B cell (primary cell): ENCODE results near the gene ADGRE1. TPM values are rescaled to one million over a fixed set of nuclear protein-coding genes. Genes with fewer than 3 reads are reported as not detected.

Experiments
- ATAC-seq: fragments of 200-7000 bp; cut with Tn5 transposase; one replicate; pipeline ENCODE4 v1.10.0; 2021; ENCODE audit warnings: low read depth, mild to moderate bottlenecking, moderate number of reproducible peaks, moderate library complexity
- CTCF ChIA-PET: fragments of 350-600 bp; sonication (Branson Sonifier 250); formaldehyde crosslinking; loops from one replicate; lab custom pipeline; 2021; ENCODE audit warnings: antibody characterized with exemption, inconsistent platforms; lab: Charles Lee
- POLR2A ChIA-PET: fragments of 350-600 bp; sonication (Branson Sonifier 250); formaldehyde crosslinking; loops from one replicate; lab custom pipeline; 2021; ENCODE audit warnings: antibody characterized with exemption; lab: Charles Lee
- DNase-seq: peaks from one replicate; pipeline ENCODE4 v3.0.0; 2013
- H2AFZ ChIP-seq: 2 replicates; pipeline ENCODE4 v1.6.1; 2012; ENCODE audit warnings: mild to moderate bottlenecking, low read depth, low read length; ENCODE audit not compliant: insufficient read depth, poor library complexity, severe bottlenecking
- H3K27ac ChIP-seq, 2 donors: 1 replicate in 1 of 2; 2 replicates in 1 of 2; pipeline ENCODE4 v1.5.1; 2012 to 2013; ENCODE audit warnings: low read length in 2 of 2, mild to moderate bottlenecking in 2 of 2, moderate library complexity in 1 of 2
- H3K27me3 ChIP-seq, 4 experiments: fragments of 200-600 bp in 1 of 4; sonication (generic) in 1 of 4; replicated peaks in 1 of 4; 1 replicate in 2 of 4; 2 replicates in 2 of 4; pipeline versions ENCODE4 v1.6.1 to v1.7.0; 2013 to 2016; ENCODE audit warnings: low read length in 3 of 4, mild to moderate bottlenecking in 2 of 4, mixed read lengths in 1 of 4, moderate library complexity in 1 of 4; ENCODE audit not compliant: insufficient read depth in 4 of 4, control insufficient read depth in 3 of 4; ENCODE audit errors: control extremely low read depth in 1 of 4
- H3K36me3 ChIP-seq, 2 experiments: replicated peaks in 1 of 2; 1 replicate in 1 of 2; 2 replicates in 1 of 2; pipeline versions ENCODE4 v1.6.1 to v1.7.1; 2013; ENCODE audit warnings: low read length in 1 of 2; ENCODE audit not compliant: insufficient read depth in 2 of 2, control insufficient read depth in 1 of 2; ENCODE audit errors: control extremely low read depth in 1 of 2, extremely low read depth in 1 of 2
- H3K4me1 ChIP-seq, 2 donors: fragments of 200-600 bp in 1 of 2; sonication (generic) in 1 of 2; 1 replicate in 1 of 2; 2 replicates in 1 of 2; pipeline versions ENCODE4 v1.5.1 to v1.6.1; 2013 to 2017; ENCODE audit warnings: low read length in 2 of 2; ENCODE audit not compliant: control insufficient read depth in 2 of 2, insufficient read depth in 2 of 2
- H3K4me2 ChIP-seq: replicated peaks from 2 replicates; pipeline ENCODE3; 2012; ENCODE audit warnings: mild to moderate bottlenecking, low read depth, low read length; ENCODE audit not compliant: poor library complexity, severe bottlenecking
- H3K4me3 ChIP-seq, 5 experiments: fragments of 200-600 bp in 1 of 5; sonication (generic) in 1 of 5; 1 replicate in 3 of 5; 2 replicates in 2 of 5; pipeline versions ENCODE4 v1.5.1 to v1.7.0; 2011 to 2016; ENCODE audit warnings: low read length in 4 of 5, mild to moderate bottlenecking in 4 of 5, low read depth in 2 of 5, control low read depth in 1 of 5, moderate library complexity in 1 of 5; ENCODE audit not compliant: insufficient read depth in 1 of 5; ENCODE audit errors: control extremely low read depth in 1 of 5, extremely low read depth in 1 of 5
- H3K79me2 ChIP-seq: fragments of 200-600 bp; sonication (generic); one replicate; pipeline ENCODE4 v1.6.0; 2016; ENCODE audit warnings: low read length; ENCODE audit not compliant: control insufficient read depth, insufficient read depth
- H3K9ac ChIP-seq: fragments of 200-600 bp; sonication (generic); 2 replicates; pipeline ENCODE4 v1.6.1; 2017; ENCODE audit warnings: mild to moderate bottlenecking, low read length, moderate library complexity
- H3K9me3 ChIP-seq, 3 donors: one replicate each; pipeline versions ENCODE4 v1.6.1 to v1.7.1; 2013; ENCODE audit warnings: low read length in 2 of 3; ENCODE audit not compliant: control insufficient read depth in 2 of 3, insufficient read depth in 1 of 3; ENCODE audit errors: control extremely low read depth in 1 of 3
- H4K20me1 ChIP-seq: 2 replicates; pipeline ENCODE4 v1.6.0; 2012; ENCODE audit warnings: mild to moderate bottlenecking, low read length; ENCODE audit not compliant: insufficient read depth, control insufficient read depth, poor library complexity, severe bottlenecking
- H3K27ac Mint-ChIP-seq: one replicate; pipeline ENCODE4 v1.8.0; 2021; ENCODE audit warnings: mixed read lengths
- H3K27me3 Mint-ChIP-seq: one replicate; pipeline ENCODE4 v1.8.0; 2021; ENCODE audit warnings: mixed read lengths
- H3K4me1 Mint-ChIP-seq: one replicate; pipeline ENCODE4 v1.8.0; 2021; ENCODE audit warnings: mixed read lengths
- H3K4me3 Mint-ChIP-seq: one replicate; pipeline ENCODE4 v1.8.0; 2021; ENCODE audit warnings: mixed read lengths
- H3K9me3 Mint-ChIP-seq: one replicate; pipeline ENCODE4 v1.8.0; 2022; ENCODE audit warnings: mixed read lengths; ENCODE audit not compliant: insufficient read depth
- CTCF ChIP-seq: fragments of 200-600 bp; IDR thresholded peaks from one replicate; pipeline ENCODE4 v1.8.0; 2022; ENCODE audit warnings: antibody characterized with exemption, mild to moderate bottlenecking
- EZH2 ChIP-seq: IDR thresholded peaks from 2 replicates; pipeline ENCODE4 v1.6.1; 2012; ENCODE audit warnings: borderline replicate concordance, low read depth, mild to moderate bottlenecking, moderate library complexity, low read length; ENCODE audit not compliant: insufficient read depth, poor library complexity, severe bottlenecking
- WGBS: methylation state at CpG from one replicate; pipeline ENCODE4 v1.1.5; 2013; ENCODE audit warnings: missing lambda C conversion rate; ENCODE audit not compliant: insufficient coverage; 5-methylcytosine and 5-hydroxymethylcytosine counted together
- intact Hi-C: fragments of 100-400 bp; cut with micrococcal nuclease; formaldehyde crosslinking; loops from one replicate; pipeline ENCODE4 v1.10.0; 2022
- polyA plus RNA-seq: library from polyadenylated mRNA; depleted of rRNA; stranded (reverse); fragments of >200 nt; gene quantifications from 2 replicates; pipeline ENCODE4 v1.2.3, GENCODE V29; 2012
- total RNA-seq, 2 donors: library from RNA; stranded (reverse); fragments of 120-200 nt in 1 of 2; gene quantifications; 1 replicate in 1 of 2; 2 replicates in 1 of 2; pipeline versions ENCODE4 v1.2.3 to v1.2.4, GENCODE V29; 2013 to 2022

The ADGRE1 gene
- total and polyA plus RNA-seq, 2 donors (not counting 1 experiment from before 2014, with no cell fraction given): 0.21 TPM; not detected in 1

GRCh38 chr19:6876748-6877147 lies 10.6 kb upstream of the ADGRE1 start:
- ChIA-PET CTCF (interaction anchor here (0.8 kb wide), 1 partner anchor 13 kb away, joined by 3 read pairs; no protein-coding TSS in a partner anchor), POLR2A (no interaction called here)
- Histone ChIP-seq H3K4me3 (no peak overlapping the region), H3K36me3 (no peaks in the 10 kb centered on the region), H3K27me3 (peaks cover 0 to 6% (median 6%) of the 10 kb centered on the region in 4 experiments), H3K79me2 (no peaks in the 10 kb centered on the region), H3K27ac (no peak overlapping the region), H2AFZ (no peak overlapping the region), H4K20me1 (no peaks in the 10 kb centered on the region), H3K9ac (no peak overlapping the region), H3K9me3 (peaks cover 0 to 6% (median 0%) of the 10 kb centered on the region in 3 donors), H3K4me2 (no peak overlapping the region), H3K4me1 (no peaks in the 10 kb centered on the region)
- intact Hi-C loops: no loop called here
- peaks cover 40% of the 10 kb centered on the region for H3K27me3 Mint-ChIP-seq
- DNase-seq (no peak), ATAC-seq (no peak)
- peaks cover 4% of the 10 kb centered on the region for H3K9me3 Mint-ChIP-seq
- TF ChIP-seq CTCF (no peak), EZH2 (no peak)
- no peaks in the 10 kb centered on the region for H3K4me1 Mint-ChIP-seq
- no peak overlapping the region for H3K27ac Mint-ChIP-seq
- 80% methylated on average over 1 of the region's 7 CpGs for WGBS
- no peak overlapping the region for H3K4me3 Mint-ChIP-seq

GRCh38 chr19:6877766-6878165 lies 9.6 kb upstream of the ADGRE1 start:
- WGBS: 94% methylated on average over 4 of the region's 4 CpGs
- H3K4me1 Mint-ChIP-seq: no peaks in the 10 kb centered on the region
- intact Hi-C loops: no loop called here

More at GRCh38 chr19:6877766-6878165, 9.6 kb upstream of the ADGRE1 start:
- no peaks in the 10 kb centered on the region for H3K79me2 ChIP-seq
- no peaks in the 10 kb centered on the region for H3K4me1 ChIP-seq
- ChIA-PET POLR2A (no interaction called here), CTCF (interaction anchor here (0.8 kb wide), 1 partner anchor 14 kb away, joined by 3 read pairs; no protein-coding TSS in a partner anchor)
- Mint-ChIP-seq H3K4me3 (no peak overlapping the region), H3K27me3 (peaks cover 42% of the 10 kb centered on the region), H3K9me3 (peaks cover 4% of the 10 kb centered on the region), H3K27ac (no peak overlapping the region)
- no peak overlapping the region for H3K4me3 ChIP-seq
- no peak overlapping the region for H3K9ac ChIP-seq
- no peaks in the 10 kb centered on the region for H4K20me1 ChIP-seq
- peaks cover 0 to 6% (median 0%) of the 10 kb centered on the region in 3 donors for H3K9me3 ChIP-seq
- DNase-seq (no peak), ATAC-seq (no peak)
- TF ChIP-seq EZH2: no peak
- no peak for TF ChIP-seq CTCF
- H3K27me3 ChIP-seq: peaks cover 0 to 6% (median 6%) of the 10 kb centered on the region in 4 experiments
- no peak overlapping the region for H2AFZ ChIP-seq
- no peak overlapping the region for H3K4me2 ChIP-seq
- no peak overlapping the region for H3K27ac ChIP-seq
- no peaks in the 10 kb centered on the region for H3K36me3 ChIP-seq
